HG03066 (cell line): ENCODE results near the gene CNOT10.
"Not testable (repeated sequence)": the region's sequence is repeated elsewhere in the genome, so short reads cannot be mapped to it uniquely, and the experiment has no call there.

Source experiments
- ATAC-seq: cut with Tn5 transposase; IDR thresholded peaks from one replicate; pipeline ENCODE4 v1.9.1; 2021; ENCODE audit warnings: low read depth; ENCODE audit not compliant: unreplicated experiment

The CNOT10 gene

GRCh38 chr3:32743934-32744333 lies 58.9 kb downstream of the CNOT10 start:
- no peak for ATAC-seq

GRCh38 chr3:32751377-32751776 lies 66.4 kb downstream of the CNOT10 start:
- ATAC-seq = no peak

DNA sequence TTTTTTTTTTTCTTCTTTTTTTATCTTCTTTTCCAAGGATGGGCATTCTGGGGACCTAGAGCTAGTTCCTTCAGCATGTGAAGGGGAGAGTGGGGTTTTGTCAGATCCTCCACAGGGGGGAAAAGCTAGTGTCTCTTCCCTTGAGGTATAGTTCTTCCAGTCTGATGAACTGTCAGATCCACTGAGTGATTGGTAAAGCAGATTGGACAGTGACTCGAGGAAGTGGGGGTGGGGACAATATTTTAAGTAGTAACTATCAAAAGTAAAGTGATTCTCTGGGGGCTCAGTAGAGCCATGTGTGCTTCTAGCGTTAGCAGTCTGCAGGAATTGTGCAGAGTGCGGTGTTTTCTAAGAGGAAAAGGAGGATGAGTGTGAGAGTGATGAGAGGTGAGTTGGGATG lies 70.8 kb downstream of the CNOT10 start:
- ATAC-seq = no peak

DNA sequence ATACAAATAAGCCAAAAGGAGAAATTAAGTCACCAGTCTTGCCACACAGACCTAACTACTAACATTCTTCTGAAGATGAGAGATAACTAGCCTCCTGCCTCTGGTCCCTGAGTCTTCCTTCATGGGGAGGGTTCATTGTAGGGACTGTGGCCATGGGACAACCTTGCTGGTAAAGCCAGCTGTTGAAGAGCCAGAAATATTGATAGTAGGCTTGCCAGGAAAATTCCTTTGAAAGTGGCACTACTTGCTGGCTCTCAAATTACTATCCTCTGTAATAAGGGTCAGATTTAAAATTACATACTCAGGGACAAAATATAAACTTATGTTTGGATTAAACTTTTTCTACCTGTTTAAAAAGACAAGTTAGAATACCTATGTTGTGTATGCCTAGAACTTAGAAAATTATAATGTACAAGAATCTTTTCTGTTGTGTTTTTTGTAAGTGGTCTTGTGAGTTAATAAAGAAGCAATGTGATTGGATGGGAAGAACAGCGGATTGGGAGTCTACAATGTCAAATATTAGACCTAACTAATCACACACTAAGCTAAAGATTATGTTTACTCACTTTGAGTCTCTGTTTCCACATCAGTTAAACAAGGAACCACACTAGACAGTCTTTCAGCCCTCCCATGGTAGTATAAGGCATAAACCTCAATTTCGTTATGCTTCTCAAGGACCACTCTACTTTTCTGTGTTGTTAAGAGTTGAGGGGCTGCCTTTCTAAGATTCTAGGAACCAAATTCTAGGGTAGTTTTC lies 72.8 kb downstream of the CNOT10 start:
- no peak for ATAC-seq

DNA sequence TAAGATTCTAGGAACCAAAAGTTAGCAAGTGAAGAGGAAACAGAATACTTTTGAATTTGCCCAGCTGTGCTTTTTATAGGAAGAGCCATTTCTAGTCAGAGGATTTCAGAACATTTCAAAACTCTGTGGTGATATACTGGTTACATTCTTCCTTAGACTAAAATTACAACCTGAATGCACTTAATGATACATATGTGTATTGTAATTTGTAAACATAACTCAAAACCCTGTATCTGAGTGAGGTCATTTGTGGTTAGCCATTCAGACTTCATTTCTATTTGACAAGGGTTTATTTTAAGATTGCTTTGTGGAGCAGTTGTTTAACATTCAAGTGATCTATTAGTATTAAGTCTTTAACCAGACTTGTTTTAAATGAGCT lies 73.4 kb downstream of the CNOT10 start:
- ATAC-seq = no peak

- no peak for ATAC-seq
Measured at GRCh38 chr3:32759342-32759741, 74.4 kb downstream of the CNOT10 start.

DNA sequence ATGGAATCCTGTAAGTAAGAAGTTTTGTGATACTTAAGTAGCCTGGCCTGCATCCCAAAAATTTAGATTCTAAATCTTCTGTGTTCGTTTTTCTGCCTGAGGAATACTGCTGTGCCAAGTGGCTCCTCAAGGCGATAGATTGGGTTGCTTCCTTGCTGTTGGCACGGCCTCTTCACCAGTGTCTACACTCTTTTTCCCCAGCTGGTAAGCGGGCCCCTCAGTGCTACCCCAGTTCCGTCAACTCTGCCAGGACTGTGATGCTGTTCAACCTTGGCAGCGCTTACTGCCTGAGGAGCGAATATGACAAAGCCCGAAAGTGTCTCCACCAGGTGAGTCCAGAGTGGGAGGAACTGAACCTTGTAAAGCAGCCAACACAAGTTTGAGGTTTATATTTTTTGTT lies 79.5 kb downstream of the CNOT10 start:
- ATAC-seq = no peak

DNA sequence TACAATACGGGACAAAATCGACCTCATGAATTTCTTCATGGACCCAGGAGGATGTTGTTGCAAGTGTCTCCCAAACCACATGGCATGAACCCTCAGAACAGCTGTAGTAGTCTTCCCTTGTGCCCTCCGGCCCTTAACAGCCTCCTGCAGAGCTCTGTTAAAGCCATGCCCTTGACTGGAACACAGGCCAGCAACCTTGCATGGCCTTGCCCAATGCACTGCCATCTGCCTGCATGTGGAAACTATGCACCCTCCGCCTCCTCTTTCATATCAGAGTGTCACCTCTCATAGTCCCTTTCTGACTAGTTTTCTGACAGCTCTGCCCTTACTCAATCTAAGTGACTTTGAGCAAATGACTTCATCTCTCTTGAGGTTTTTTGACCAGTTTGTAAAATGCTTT lies 93.4 kb downstream of the CNOT10 start:
- no peak for ATAC-seq

DNA sequence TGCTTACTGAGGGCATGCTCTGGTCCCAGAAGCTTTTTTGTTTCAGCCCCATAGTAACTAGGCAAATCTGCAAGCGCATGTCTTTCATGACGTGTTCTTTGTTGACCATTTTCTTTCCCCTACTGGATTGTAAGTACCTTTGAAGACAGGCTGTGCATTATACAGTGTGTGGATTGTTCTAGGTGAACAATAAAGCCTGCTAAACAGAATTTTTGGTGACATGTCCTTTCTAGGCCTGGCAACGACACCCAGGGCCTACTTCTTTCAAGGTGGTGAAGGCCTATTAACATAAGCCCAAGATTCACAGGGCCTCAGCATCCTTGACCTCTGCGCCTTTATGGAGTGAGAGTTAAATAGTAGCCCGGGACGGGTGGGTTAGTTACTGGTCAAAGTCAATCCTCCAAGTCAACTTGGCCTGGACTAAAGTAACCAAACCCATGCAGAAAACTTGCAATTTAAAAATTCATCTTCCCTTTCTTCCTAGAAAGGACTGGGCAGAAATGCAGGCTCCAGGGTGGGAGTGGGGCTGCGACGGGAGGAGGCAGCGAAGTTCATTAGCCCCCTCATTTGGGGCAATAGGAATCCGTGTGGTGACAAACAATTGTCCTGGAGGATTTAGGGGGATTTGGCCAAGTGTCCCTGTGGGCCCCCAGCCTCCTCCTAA lies 95.2 kb downstream of the CNOT10 start:
- no peak for ATAC-seq

- ATAC-seq = peak; percentile 18
Measured at GRCh38 chr3:32780735-32781210, 95.8 kb downstream of the CNOT10 start.

GRCh38 chr3:32781211-32781968 lies 96.4 kb downstream of the CNOT10 start:
- ATAC-seq = peak; percentile 92

DNA sequence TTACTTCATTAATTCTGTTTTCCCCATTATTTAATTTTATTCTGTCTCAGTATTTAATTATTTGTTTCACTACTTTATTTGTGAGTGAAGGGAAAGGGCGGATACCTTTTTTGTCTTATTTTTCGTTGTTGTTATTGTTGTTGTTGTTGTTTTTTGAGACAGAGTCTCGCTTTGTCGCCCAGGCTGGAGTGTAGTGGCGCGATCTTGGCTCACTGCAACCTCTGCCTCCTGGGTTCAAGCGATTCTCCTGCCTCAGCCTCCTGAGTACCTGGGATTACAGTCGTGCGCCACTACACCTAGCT lies 96.9 kb downstream of the CNOT10 start:
- ATAC-seq = not testable (repeated sequence)

- ATAC-seq = no peak
Measured at GRCh38 chr3:32782407-32782806, 97.4 kb downstream of the CNOT10 start.

DNA sequence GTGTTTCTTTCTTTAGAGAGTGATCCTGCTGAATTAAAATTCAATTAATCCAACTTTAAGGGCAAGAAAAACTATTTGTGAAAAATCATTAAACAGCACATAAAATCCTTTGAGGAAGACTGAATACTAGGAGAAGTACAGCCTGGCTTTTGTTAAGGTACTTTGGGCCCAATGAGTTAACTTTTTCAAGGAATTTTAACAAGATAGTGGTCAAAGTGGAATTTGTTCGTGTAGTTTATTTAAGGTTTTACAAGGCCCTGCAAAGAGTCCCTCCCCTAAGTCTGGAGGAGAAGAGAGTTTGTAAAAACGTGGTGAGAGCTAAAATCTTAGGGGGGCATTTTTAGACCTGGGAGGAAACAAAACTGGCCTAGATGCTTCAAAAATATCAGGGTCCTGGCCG lies 106.8 kb downstream of the CNOT10 start:
- ATAC-seq = no peak

DNA sequence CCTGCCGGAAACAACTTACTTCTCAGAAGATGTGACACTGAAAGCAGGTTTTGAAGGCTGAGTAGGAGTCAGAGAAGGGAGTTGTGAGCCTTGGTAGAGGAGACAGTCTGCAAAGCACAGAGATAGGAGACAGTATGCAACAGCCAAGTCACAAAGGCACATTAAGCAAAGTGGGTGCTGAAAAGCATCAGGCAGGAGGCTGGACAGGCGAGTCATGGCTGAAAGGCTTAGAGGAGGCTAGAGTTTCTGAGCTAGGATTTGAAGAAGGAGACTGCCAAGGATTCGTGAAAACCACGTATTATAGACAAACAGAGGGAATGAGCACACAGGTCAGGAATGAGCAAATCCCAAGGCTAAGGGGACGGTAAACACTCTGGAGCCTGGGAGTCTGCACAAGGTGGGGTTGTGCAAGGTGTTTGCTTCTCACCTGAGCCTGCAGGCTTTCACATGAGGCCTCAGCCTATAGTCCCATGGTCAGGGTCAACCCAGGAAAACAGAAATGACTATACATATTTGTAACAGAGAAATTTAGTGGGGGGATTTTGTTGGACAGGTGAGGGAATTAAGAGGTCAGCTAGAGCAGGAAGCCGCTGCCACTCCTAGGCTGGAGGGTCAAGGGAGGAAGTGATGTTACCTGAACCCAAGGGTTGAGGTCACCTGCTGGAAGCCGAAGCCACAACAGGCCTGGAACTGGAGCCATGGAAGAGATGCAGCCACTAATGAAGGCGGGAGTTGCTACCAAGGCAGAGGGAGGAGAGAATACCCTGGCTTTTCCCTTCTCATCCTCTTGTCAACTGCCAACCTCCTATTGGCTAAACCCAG lies 109.7 kb downstream of the CNOT10 start:
- no peak for ATAC-seq

DNA sequence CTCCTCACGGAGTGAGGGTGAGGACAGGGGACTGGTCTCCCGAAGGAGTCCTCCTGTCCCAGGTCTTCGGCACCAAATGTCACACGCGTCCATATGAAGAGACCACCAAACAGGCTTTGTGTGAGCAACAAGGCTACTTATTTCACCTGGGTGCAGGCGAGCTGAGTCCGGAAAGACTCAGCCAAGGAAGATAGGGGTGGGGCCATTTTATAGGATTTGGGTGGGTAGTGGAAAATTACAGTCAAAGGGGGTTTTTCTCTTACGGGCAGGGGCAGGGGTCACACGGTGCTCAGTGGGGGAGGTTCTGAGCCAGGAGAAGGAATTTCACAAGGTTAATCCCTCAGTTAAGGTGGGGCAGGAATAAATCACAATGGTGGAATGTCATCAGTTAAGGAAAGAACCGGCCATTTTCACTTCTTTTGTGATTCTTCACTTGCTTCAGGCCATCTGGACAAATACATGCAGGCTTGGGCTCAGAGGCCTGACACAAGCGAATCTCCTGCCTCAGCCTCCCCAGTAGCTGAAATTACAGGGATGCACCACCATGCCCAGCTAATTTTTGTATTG lies 111.5 kb downstream of the CNOT10 start:
- ATAC-seq = not testable (repeated sequence)

DNA sequence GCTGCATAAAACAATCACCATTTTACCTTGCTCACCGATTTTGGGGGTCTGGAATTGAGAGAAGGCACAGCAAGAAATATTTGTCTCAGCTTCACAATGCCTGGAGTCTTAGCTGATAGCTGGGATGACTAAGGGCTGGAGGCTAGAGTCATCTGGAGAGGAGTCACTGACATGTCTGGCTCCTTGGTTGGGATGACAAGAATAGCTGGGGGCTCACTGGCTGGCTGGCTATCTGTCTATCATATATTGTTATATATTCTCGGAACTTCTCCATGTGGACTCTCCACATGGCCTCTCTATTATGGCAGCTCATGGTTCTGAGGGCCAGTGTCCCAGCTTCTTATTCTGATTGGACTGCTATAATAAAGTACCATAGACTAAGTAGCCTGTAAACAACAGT lies 112.8 kb downstream of the CNOT10 start:
- ATAC-seq = no peak

GRCh38 chr3:32801440-32801839 lies 116.5 kb downstream of the CNOT10 start:
- ATAC-seq = not testable (repeated sequence)

DNA sequence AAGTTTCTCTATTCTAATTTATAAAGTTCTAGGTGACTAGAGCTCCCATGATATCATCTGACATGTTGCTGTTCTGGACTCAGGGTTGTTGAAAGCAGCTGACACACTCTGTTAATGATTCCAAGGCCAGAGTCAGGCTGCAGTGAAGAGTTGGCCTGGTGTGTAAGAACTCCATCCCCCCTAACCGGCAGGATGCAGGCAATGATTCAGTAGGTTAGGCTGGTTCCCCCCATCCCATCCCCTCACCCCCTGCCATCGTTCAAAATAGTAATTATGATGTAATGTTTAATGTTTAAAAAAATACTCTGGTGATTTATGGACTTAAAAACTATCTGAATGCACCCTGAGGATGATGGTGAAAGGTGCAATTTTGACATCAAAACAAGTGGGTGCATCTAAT lies 128.2 kb downstream of the CNOT10 start:
- ATAC-seq = no peak

GRCh38 chr3:32814361-32814760 lies 129.4 kb downstream of the CNOT10 start:
- no peak for ATAC-seq
